IPS-18a (cell line): ENCODE data around the gene CTAG1B.
"Not testable (repeated sequence)": the region's sequence is repeated elsewhere in the genome, so short reads cannot be mapped to it uniquely, and the experiment has no call there.

Experiments
- H3K27ac ChIP-seq: one replicate; pipeline ENCODE4 v1.5.1; 2013; ENCODE audit warnings: low read length
- H3K27me3 ChIP-seq: one replicate; pipeline ENCODE4 v1.6.1; 2013; ENCODE audit warnings: mild to moderate bottlenecking, low read length; ENCODE audit not compliant: control insufficient read depth, insufficient read depth
- H3K36me3 ChIP-seq: one replicate; pipeline ENCODE4 v1.6.1; 2013; ENCODE audit warnings: low read depth, low read length; ENCODE audit not compliant: control insufficient read depth
- H3K4me1 ChIP-seq: one replicate; pipeline ENCODE4 v1.6.1; 2013; ENCODE audit warnings: low read depth, low read length; ENCODE audit not compliant: control insufficient read depth
- H3K4me3 ChIP-seq: one replicate; pipeline ENCODE4 v1.5.1; 2013; ENCODE audit warnings: low read length
- H3K9ac ChIP-seq: one replicate; pipeline ENCODE4 v1.6.1; 2013; ENCODE audit warnings: mild to moderate bottlenecking, low read length, moderate library complexity
- H3K9me3 ChIP-seq: one replicate; pipeline ENCODE4 v1.6.1; 2013; ENCODE audit warnings: low read depth, low read length; ENCODE audit not compliant: control insufficient read depth

Gene CTAG1B

DNA sequence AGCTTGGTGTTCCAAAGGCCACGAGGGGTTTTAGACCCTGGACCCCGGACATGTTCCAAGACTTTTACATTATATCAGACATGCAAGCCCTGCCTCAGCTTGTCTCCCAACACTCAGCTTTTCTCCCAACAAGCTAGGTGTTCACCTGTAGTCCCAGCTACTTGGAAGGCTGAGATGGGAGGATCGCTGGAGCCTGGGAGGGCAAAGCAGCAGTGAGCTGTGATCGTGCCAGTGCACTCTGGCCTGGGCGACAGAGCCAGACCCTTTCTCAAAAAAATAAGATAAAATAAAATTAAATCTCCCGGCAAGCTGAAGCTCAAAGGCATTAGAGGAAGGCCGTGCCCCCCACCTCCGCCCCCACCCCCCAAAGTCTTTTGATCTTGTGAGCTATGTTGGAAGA lies 20.4 kb downstream of the CTAG1B start:
- peaks cover 7% of the 10 kb centered on the region for H3K4me1 ChIP-seq
- no peak overlapping the region for H3K9ac ChIP-seq
- H3K9me3 ChIP-seq, result peaks cover 11% of the 10 kb centered on the region
- no peaks in the 10 kb centered on the region for H3K27me3 ChIP-seq
- no peak overlapping the region for H3K4me3 ChIP-seq
- no peak overlapping the region for H3K27ac ChIP-seq
- no peaks in the 10 kb centered on the region for H3K36me3 ChIP-seq

- Histone ChIP-seq H3K27me3 (no peaks in the 10 kb centered on the region), H3K9ac (no peak overlapping the region), H3K36me3 (no peaks in the 10 kb centered on the region), H3K27ac (no peak overlapping the region), H3K4me3 (no peak overlapping the region), H3K9me3 (peaks cover 13% of the 10 kb centered on the region), H3K4me1 (peaks cover 7% of the 10 kb centered on the region)
These were observed 21.9 kb downstream of the CTAG1B start for GRCh38 chrX:154597221-154597620.

DNA sequence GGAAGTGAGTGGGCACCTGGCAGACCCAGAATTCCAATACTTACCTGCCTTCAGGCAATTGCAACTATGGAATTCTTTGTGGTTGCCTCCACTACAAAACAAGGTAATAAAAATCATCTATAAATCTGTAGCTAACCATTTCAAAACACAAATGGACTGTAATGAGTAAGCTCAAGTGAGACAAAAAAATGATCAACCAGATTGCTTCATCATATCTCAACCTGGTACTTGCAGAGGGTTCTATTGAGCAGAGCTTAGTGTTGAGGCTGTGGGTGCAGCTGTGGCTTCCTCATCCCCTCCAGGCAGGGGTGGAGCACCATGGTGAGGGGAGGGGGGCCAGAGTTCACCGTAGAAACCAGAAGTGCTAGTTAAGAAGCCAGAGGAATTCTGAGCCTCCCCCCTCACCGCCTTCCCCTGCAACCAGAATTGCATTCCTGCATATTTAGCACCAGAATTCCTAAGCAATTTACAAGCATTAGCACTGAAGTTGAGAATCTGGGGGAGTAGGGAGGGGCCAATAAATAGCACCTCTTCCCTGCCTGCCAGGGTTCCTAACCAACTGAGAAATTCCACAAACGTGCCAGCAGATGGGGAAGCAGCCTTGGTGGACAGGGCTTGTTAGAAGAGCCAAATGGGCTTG lies 22.7 kb downstream of the CTAG1B start:
- no peaks in the 10 kb centered on the region for H3K36me3 ChIP-seq
- no peak overlapping the region for H3K9ac ChIP-seq
- no peak overlapping the region for H3K27ac ChIP-seq
- H3K9me3 ChIP-seq, result peaks cover 13% of the 10 kb centered on the region
- H3K4me1 ChIP-seq, result peaks cover 7% of the 10 kb centered on the region
- no peak overlapping the region for H3K4me3 ChIP-seq
- H3K27me3 ChIP-seq, result no peaks in the 10 kb centered on the region

GRCh38 chrX:154595559-154596249 lies 23.4 kb downstream of the CTAG1B start:
- Histone ChIP-seq H3K27me3 (no peaks in the 10 kb centered on the region), H3K36me3 (no peaks in the 10 kb centered on the region), H3K9ac (no peak overlapping the region), H3K4me1 (peaks cover 7% of the 10 kb centered on the region), H3K4me3 (no peak overlapping the region), H3K9me3 (peaks cover 13% of the 10 kb centered on the region), H3K27ac (no peak overlapping the region)

GRCh38 chrX:154594491-154594890 lies 24.6 kb downstream of the CTAG1B start:
- Histone ChIP-seq H3K9me3 (peaks cover 13% of the 10 kb centered on the region), H3K36me3 (no peaks in the 10 kb centered on the region), H3K9ac (no peak overlapping the region), H3K4me3 (no peak overlapping the region), H3K27ac (no peak overlapping the region), H3K27me3 (no peaks in the 10 kb centered on the region), H3K4me1 (peaks cover 7% of the 10 kb centered on the region)

DNA sequence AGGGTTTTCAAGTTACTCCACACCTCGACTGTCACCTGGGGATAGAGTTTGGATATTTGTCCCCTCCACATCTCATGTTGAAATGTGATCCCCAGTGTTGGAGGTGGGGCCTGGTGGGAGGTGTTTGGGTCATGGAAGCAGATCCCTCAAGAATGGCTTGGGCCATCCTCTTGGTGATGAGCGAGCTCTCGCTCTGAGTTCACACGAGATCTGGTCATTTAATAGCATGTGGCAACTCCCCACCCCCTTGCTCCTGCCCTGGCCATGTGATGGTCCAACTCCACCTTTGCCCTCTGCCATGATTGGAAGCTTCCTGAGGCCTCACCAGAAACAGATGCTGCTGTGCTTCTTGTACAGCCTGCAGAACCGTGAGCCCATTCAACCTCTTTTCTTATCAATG lies 25.9 kb downstream of the CTAG1B start:
- Histone ChIP-seq H3K9ac (no peak overlapping the region), H3K27ac (no peak overlapping the region), H3K27me3 (no peaks in the 10 kb centered on the region), H3K36me3 (no peaks in the 10 kb centered on the region), H3K9me3 (peaks cover 12% of the 10 kb centered on the region), H3K4me3 (no peak overlapping the region), H3K4me1 (peaks cover 7% of the 10 kb centered on the region)

DNA sequence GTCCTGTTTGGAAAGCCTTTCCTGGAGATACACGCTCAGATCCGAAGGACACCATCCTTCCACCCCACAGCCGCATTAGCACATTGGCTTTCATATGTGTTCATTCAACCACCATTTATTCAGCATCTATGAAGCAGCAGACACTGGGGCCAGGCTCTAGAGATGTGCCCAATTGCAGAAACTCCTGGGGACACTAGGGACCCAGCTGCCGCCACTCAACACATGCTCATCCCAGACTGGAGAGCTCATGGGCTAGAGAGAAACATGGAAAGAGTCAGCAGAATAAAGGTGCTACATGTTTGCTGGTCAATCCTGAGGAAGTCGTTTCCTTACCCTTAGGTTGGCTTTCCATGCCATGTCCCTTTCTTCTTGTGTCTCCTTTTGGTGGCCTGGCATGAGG lies 26.6 kb downstream of the CTAG1B start:
- Histone ChIP-seq H3K9ac (no peak overlapping the region), H3K27ac (no peak overlapping the region), H3K4me1 (peaks cover 7% of the 10 kb centered on the region), H3K9me3 (peaks cover 5% of the 10 kb centered on the region), H3K36me3 (no peaks in the 10 kb centered on the region), H3K27me3 (no peaks in the 10 kb centered on the region), H3K4me3 (no peak overlapping the region)

- H3K4me3 ChIP-seq, H3K27me3 ChIP-seq, H3K9ac ChIP-seq, H3K27ac ChIP-seq, H3K36me3 ChIP-seq, H3K9me3 ChIP-seq, H3K4me1 ChIP-seq: not testable (repeated sequence)
These were observed 28.7 kb downstream of the CTAG1B start for GRCh38 chrX:154590415-154590814.

DNA sequence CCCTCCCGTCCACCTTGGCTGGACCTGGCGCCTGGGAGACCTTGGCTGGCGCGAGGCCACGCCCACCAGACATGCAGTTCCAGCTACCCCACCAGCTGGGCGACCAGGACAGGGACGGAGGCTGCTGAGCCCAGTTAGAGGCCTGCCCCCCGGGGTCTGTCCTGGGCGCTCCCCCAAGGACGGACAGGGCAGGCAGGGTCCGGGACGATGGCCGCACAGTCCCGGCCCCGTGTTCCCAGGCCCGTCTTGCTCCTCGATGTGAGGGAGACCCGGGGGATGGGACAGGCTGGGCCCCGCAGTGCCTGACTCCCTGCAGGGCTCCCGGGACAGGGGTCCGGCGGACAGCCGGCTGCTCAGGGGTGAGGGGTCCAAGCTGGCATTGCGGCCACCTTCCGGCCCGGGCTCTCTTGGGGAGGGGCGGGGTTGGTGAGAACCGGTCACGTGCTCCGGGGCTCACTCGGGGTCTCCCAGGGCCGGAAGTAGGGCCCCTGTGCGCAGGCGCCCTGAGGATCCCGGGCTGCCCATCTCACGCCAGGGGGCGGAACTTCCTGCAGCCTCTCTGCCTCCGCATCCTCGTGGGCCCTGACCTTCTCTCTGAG lies 34.4 kb downstream of the CTAG1B start, which contains the start of gene CTAG1A:
Gene CTAG1A (plus strand): TSS at position 549 of the 599 bp plus-strand sequence. CDS start 74 bp downstream, outside the sequence.
- H3K36me3 ChIP-seq, H3K4me1 ChIP-seq, H3K9me3 ChIP-seq, H3K4me3 ChIP-seq, H3K27ac ChIP-seq, H3K9ac ChIP-seq, H3K27me3 ChIP-seq: not testable (repeated sequence)

- H3K27me3 ChIP-seq, H3K9me3 ChIP-seq, H3K27ac ChIP-seq, H3K4me3 ChIP-seq, H3K4me1 ChIP-seq, H3K9ac ChIP-seq, H3K36me3 ChIP-seq: not testable (repeated sequence)
These were observed 36.1 kb downstream of the CTAG1B start for GRCh38 chrX:154582994-154583393.

GRCh38 chrX:154575076-154575475 lies 44.0 kb downstream of the CTAG1B start:
- H3K4me3 ChIP-seq, H3K36me3 ChIP-seq, H3K27me3 ChIP-seq, H3K9ac ChIP-seq, H3K4me1 ChIP-seq, H3K9me3 ChIP-seq, H3K27ac ChIP-seq: not testable (repeated sequence)

DNA sequence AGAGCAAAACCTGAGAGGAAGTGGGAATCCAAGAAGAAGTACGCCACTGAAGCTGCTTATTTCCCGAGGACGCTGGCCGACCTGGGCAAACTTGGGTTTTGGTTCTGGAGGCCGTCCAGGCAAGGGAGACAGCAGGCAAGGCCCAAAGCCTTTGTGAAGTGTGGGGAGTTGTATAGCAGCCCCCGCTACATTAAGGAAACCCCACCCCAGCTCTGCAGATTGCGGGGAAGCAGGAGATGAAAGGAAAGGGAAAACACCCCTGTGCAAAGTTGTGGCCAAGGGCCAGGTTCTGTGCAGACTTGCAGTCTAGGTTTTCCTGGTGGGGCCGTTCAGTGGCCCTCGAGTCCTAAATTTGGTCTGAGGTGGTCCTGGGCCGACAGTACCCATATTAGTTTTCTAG lies 46.0 kb downstream of the CTAG1B start:
- not testable (repeated sequence) for H3K9me3 ChIP-seq, H3K9ac ChIP-seq

More for the DNA sequence above, 46.0 kb downstream of the CTAG1B start:
- not testable (repeated sequence) for H3K36me3 ChIP-seq, H3K27me3 ChIP-seq, H3K27ac ChIP-seq, H3K4me3 ChIP-seq, H3K4me1 ChIP-seq
